Vagina (tissue), 2 donors: ENCODE results near the gene ABCC1.

Source experiments
- CTCF ChIP-seq, 3 experiments: fragments of 450-650 bp in 2 of 3; fragments of 200-600 bp in 1 of 3; sonication (generic) in 1 of 3; IDR thresholded peaks; one replicate each; pipeline ENCODE4 v1.5.1; 2017 to 2019; ENCODE audit warnings: antibody characterized with exemption in 3 of 3, mild to moderate bottlenecking in 2 of 3, moderate library complexity in 2 of 3
- POLR2A ChIP-seq, 2 donors: fragments of 450-650 bp; IDR thresholded peaks; one replicate each; pipeline ENCODE4 v1.6.1; 2017; ENCODE audit warnings: antibody characterized with exemption in 2 of 2, mild to moderate bottlenecking in 2 of 2, moderate library complexity in 2 of 2

- TF ChIP-seq CTCF (IDR thresholded peaks at IDR 0.05) (no peak), POLR2A (IDR thresholded peaks at IDR 0.05) (no peak)
These were observed 36.8 kb downstream of the ABCC1 start for GRCh38 chr16:15986261-15986660.
